BE2C (cell line): ENCODE data around the gene TIMMDC1. TPM values are rescaled to one million over a fixed set of nuclear protein-coding genes. Genes with fewer than 3 reads are reported as not detected.

ENCODE experiments used
- DNase-seq: peaks from one replicate; pipeline ENCODE4 v3.0.0-alpha.2; 2020
- H3K27me3 ChIP-seq: fragments of 250-450 bp; sonication (Bioruptor Pico); 2 replicates; pipeline ENCODE4 v1.5.1; 2020; ENCODE audit warnings: mild to moderate bottlenecking
- H3K36me3 ChIP-seq: fragments of 250-450 bp; sonication (Bioruptor Pico); 2 replicates; pipeline ENCODE4 v1.5.1; 2020; ENCODE audit warnings: mild to moderate bottlenecking
- H3K4me1 ChIP-seq: fragments of 250-450 bp; sonication (Bioruptor Pico); 2 replicates; pipeline ENCODE4 v1.5.1; 2020
- H3K4me3 ChIP-seq: 2 replicates; pipeline ENCODE4 v1.5.1; 2011; ENCODE audit warnings: low read depth, low read length
- H3K9me3 ChIP-seq: fragments of 250-450 bp; sonication (Bioruptor Pico); 2 replicates; pipeline ENCODE4 v1.5.1; 2020
- polyA plus RNA-seq: library from polyadenylated mRNA; unstranded; fragments of >200 nt; gene quantifications from one replicate; pipeline ENCODE4 v1.2.1, GENCODE V29; 2012; ENCODE audit warnings: low read depth, missing spikeins; ENCODE audit not compliant: insufficient read length, insufficient read depth
- TF ChIP-seq, protein P1 (sequence below): IDR thresholded peaks from 2 replicates; pipeline ENCODE4 v1.5.1; 2012; ENCODE audit warnings: mild to moderate bottlenecking, low read depth, low read length

TIMMDC1 gene, protein sequence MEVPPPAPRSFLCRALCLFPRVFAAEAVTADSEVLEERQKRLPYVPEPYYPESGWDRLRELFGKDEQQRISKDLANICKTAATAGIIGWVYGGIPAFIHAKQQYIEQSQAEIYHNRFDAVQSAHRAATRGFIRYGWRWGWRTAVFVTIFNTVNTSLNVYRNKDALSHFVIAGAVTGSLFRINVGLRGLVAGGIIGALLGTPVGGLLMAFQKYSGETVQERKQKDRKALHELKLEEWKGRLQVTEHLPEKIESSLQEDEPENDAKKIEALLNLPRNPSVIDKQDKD
- polyA plus RNA-seq: 107 TPM

DNA sequence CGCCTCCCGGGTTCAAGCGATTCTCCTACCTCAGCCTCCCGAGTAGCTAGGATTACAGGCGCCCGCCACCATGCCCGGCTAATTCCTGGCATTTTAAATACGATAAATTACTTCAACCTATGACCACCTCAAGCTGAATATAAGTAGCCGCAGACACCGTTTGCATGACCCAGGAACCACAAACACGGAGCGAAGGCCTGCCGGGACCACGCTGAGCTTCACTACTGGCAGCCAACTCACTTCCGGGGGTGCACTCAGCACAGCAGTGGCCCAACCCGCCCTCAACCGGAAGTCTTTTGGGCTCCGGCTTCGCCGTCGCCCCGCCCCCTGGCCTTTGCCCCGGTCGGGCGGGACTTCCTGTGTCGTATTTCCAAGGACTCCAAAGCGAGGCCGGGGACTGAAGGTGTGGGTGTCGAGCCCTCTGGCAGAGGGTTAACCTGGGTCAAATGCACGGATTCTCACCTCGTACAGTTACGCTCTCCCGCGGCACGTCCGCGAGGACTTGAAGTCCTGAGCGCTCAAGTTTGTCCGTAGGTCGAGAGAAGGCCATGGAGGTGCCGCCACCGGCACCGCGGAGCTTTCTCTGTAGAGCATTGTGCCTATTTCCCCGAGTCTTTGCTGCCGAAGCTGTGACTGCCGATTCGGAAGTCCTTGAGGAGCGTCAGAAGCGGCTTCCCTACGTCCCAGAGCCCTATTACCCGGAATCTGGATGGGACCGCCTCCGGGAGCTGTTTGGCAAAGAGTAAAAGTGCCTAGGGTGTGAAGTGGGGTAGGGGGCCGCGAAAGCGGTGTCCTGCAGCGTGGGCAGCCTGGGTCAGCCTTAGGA is at the start of gene TIMMDC1:
TSS of gene TIMMDC1 (plus strand) at position 362 of the 826 bp plus-strand sequence. CDS start at position 549, 187 bp downstream.
- Histone ChIP-seq H3K27me3 (no peaks in the 10 kb centered on the region), H3K9me3 (no peaks in the 10 kb centered on the region), H3K4me3 (peak within 1 kb of the TSS; percentile 98), H3K36me3 (peaks cover 5% of the 10 kb centered on the region; the same call in 1 of the 2 replicates), H3K4me1 (peaks cover 4% of the 10 kb centered on the region)
- TF ChIP-seq, protein P1, sequence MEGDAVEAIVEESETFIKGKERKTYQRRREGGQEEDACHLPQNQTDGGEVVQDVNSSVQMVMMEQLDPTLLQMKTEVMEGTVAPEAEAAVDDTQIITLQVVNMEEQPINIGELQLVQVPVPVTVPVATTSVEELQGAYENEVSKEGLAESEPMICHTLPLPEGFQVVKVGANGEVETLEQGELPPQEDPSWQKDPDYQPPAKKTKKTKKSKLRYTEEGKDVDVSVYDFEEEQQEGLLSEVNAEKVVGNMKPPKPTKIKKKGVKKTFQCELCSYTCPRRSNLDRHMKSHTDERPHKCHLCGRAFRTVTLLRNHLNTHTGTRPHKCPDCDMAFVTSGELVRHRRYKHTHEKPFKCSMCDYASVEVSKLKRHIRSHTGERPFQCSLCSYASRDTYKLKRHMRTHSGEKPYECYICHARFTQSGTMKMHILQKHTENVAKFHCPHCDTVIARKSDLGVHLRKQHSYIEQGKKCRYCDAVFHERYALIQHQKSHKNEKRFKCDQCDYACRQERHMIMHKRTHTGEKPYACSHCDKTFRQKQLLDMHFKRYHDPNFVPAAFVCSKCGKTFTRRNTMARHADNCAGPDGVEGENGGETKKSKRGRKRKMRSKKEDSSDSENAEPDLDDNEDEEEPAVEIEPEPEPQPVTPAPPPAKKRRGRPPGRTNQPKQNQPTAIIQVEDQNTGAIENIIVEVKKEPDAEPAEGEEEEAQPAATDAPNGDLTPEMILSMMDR: no peak
- DNase-seq: peak; percentile 97

DNA sequence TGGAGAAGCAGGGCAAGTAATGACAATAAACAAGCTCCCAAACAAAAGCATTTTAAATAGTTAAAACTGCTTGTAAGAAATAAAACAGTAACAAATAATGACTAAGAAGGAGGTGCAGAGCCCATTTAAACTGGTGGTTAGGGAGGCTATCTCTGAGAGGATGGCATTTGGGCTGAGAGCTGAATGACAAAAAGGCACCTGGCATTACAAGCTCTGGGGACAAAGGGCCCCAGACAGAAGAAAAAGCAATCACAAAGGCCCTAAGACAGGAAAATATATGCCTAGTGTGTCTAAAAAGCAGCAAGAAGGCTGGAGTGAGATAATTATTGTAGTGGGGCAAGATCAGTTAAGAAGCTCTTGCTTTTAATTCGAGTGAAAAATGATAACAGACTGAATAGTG is 44.5 kb upstream of the TIMMDC1 start:
- no peak for DNase-seq
- no peak overlapping the region for H3K4me3 ChIP-seq
- H3K27me3 ChIP-seq: no peaks in the 10 kb centered on the region
- H3K4me1 ChIP-seq: no peaks in the 10 kb centered on the region
- no peaks in the 10 kb centered on the region for H3K9me3 ChIP-seq
- TF ChIP-seq, protein P1: no peak
- peaks cover 66% of the 10 kb centered on the region for H3K36me3 ChIP-seq

DNA sequence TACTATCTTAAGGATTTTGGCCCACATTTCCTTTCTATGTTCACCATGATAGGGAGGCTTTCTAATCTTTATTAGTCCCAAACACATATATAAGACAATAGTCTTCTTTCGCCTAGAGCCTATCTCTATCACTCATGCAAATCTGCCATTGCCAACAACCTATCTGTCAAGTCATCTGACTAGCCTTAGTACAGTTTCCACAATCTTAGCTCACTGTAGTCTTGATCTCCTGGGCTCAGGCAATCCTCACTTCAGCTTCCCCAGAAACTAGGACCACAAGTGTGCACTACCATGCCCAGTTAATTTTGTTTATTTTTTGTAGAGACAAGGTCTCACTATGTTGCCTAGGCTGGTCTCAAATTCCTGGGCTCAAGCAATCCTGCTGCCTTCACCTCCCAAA is 41.9 kb upstream of the TIMMDC1 start:
- H3K4me1 ChIP-seq: no peaks in the 10 kb centered on the region
- no peaks in the 10 kb centered on the region for H3K9me3 ChIP-seq
- H3K27me3 ChIP-seq: no peaks in the 10 kb centered on the region
- peaks cover 66% of the 10 kb centered on the region for H3K36me3 ChIP-seq
- H3K4me3 ChIP-seq: no peak overlapping the region
- TF ChIP-seq, protein P1: no peak
- no peak for DNase-seq

DNA sequence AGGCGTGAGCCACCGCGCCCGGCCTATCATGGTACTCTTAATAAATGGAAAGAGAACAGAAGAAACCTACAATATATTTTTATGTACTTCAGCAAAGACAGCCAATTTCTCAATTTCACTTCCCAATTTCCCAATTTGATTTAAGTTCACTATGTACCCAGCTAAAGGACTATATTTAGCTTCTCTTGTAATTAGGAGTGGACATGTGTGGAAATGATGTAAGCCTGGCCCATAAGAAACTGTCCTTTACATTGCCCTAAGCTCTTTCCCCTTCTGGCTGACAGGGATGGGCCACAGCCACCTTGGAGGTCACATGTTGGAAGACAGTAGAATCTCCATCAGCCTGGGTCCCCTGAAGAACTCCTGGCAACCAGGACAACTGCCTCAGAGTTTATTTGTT is 41.1 kb upstream of the TIMMDC1 start:
- Histone ChIP-seq H3K27me3 (no peaks in the 10 kb centered on the region), H3K4me1 (no peaks in the 10 kb centered on the region), H3K9me3 (no peaks in the 10 kb centered on the region), H3K4me3 (no peak overlapping the region), H3K36me3 (peaks cover 65% of the 10 kb centered on the region)
- no peak for DNase-seq
- TF ChIP-seq, protein P1: no peak

DNA sequence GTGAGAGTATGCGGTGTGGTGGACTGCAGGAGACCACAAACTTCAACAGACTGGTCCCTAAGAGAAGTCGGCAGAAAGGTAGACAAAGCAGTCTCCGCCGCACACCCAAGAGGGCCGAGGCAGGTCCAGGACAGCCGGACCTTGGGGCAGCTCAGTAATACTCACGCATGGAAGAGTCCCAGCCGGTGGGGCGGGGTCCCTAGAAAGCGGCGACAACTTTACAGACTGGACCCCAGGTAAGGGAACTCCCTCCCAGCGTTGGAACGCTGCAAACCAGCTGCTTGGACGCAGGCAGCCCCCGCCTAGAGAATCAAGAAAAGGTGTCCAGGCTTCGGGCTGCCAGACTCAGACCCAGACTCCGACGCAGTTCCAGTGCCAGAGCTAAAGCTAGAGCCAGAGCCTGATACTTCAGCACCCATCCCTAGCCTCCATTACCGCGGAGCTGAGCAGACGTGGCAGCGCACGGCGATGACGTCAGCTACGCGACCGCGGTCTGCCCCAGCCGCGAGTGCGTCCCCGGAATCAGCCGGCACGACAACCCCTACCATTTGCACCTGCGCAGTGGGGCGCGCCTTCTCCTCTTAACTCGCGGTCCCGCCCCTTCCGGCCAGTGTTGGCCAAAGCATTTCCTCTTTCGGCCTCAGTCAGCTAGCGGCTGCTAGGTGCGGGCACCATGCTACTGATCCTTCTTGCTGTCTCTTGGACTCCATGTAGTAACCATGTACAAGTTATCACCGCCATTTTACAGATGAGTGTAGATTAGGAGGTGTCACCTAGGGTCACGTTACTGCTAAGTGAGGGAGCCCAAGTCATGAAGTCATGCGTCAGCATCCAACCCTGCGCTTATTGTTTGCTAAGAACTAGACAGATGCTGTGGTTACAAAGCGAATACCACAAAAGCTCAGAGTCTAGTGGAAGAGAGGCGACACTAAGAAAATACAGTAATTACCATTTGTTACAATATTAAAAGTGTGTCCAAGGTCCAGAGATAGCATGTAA is 34.9 kb upstream of the TIMMDC1 start, which contains the start of gene TMEM39A:
TSS of gene TMEM39A (minus strand) at position 445 of the 999 bp plus-strand sequence. CDS start 1,541 bp downstream, outside the sequence.
- TF ChIP-seq, protein P1: 0 out of 2 replicates have a peak, but pooled peaks have one; percentile 4
- Histone ChIP-seq H3K36me3 (peaks cover 29% of the 10 kb centered on the region), H3K9me3 (no peaks in the 10 kb centered on the region), H3K4me3 (peak within 1 kb of the TSS; percentile 99), H3K27me3 (no peaks in the 10 kb centered on the region), H3K4me1 (peaks cover 4% of the 10 kb centered on the region)
- DNase-seq: peak; percentile 99
